CD4-positive, alpha-beta T cell (primary cell): ENCODE data around the gene B3GALT6. TPM values are rescaled to one million over a fixed set of nuclear protein-coding genes. Genes with fewer than 3 reads are reported as not detected.
A peak's percentile ranks its signal among the peaks of the same experiment; 100 is the strongest.

Source experiments
- ATAC-seq: fragments of 200-7000 bp; cut with Tn5 transposase; one replicate; pipeline ENCODE4 v1.10.0; 2022; ENCODE audit warnings: mild to moderate bottlenecking; ENCODE audit not compliant: poor library complexity
- CTCF ChIA-PET: fragments of 350-600 bp; sonication (Branson Sonifier 250); formaldehyde crosslinking; loops from one replicate; lab custom pipeline; 2021; ENCODE audit warnings: antibody characterized with exemption, inconsistent platforms; lab: Charles Lee
- POLR2A ChIA-PET: fragments of 350-600 bp; sonication (Branson Sonifier 250); formaldehyde crosslinking; loops from one replicate; lab custom pipeline; 2021; ENCODE audit warnings: antibody characterized with exemption, inconsistent platforms; lab: Charles Lee
- DNase-seq, 14 experiments: peaks; one replicate each; pipeline ENCODE4 v3.0.0-alpha.2; 2013 to 2020; ENCODE audit warnings: mixed read lengths in 2 of 14
- H3K27ac ChIP-seq, 2 donors: one replicate each; pipeline versions ENCODE4 v1.5.1 to v1.7.0; 2013; ENCODE audit warnings: low read length in 2 of 2, low read depth in 1 of 2, mild to moderate bottlenecking in 1 of 2
- H3K27me3 ChIP-seq, 2 experiments: 1 replicate in 1 of 2; 2 replicates in 1 of 2; pipeline versions ENCODE4 v1.6.1 to v1.7.0; 2013; ENCODE audit warnings: low read length in 2 of 2, control low read depth in 1 of 2, mild to moderate bottlenecking in 1 of 2, moderate library complexity in 1 of 2; ENCODE audit not compliant: insufficient read depth in 2 of 2, control insufficient read depth in 1 of 2
- H3K36me3 ChIP-seq: one replicate; pipeline ENCODE4 v1.6.1; 2013; ENCODE audit warnings: low read length, control low read depth; ENCODE audit not compliant: insufficient read depth
- H3K4me1 ChIP-seq: one replicate; pipeline ENCODE4 v1.6.1; 2013; ENCODE audit warnings: low read length, control low read depth; ENCODE audit not compliant: insufficient read depth
- H3K4me3 ChIP-seq: one replicate; pipeline ENCODE4 v1.5.1; 2013; ENCODE audit warnings: mild to moderate bottlenecking, low read length, moderate library complexity
- H3K9me3 ChIP-seq, 2 experiments: 1 replicate in 1 of 2; 2 replicates in 1 of 2; pipeline versions ENCODE4 v1.6.1 to v1.7.0; 2013; ENCODE audit warnings: low read length in 2 of 2, mild to moderate bottlenecking in 2 of 2, control low read depth in 1 of 2, moderate library complexity in 1 of 2; ENCODE audit not compliant: control insufficient read depth in 1 of 2, insufficient read depth in 1 of 2
- H3K27ac Mint-ChIP-seq: one replicate; pipeline ENCODE4 v1.8.0; 2020; ENCODE audit warnings: mixed read lengths
- H3K27me3 Mint-ChIP-seq: one replicate; pipeline ENCODE4 v1.8.0; 2021; ENCODE audit warnings: mixed read lengths
- H3K36me3 Mint-ChIP-seq: one replicate; pipeline ENCODE4 v1.8.0; 2021; ENCODE audit warnings: low read depth, mixed read lengths
- H3K4me1 Mint-ChIP-seq: one replicate; pipeline ENCODE4 v1.8.0; 2021; ENCODE audit warnings: low read depth, mixed read lengths
- H3K4me3 Mint-ChIP-seq: one replicate; pipeline ENCODE4 v1.8.0; 2020; ENCODE audit warnings: mild to moderate bottlenecking, mixed read lengths
- H3K9me3 Mint-ChIP-seq: one replicate; pipeline ENCODE4 v1.8.0; 2020; ENCODE audit warnings: mixed read lengths
- intact Hi-C, 2 experiments: fragments of 100-400 bp; cut with DNase I in 1 of 2; cut with micrococcal nuclease in 1 of 2; formaldehyde crosslinking; loops; one replicate each; pipeline versions ENCODE4 v1.15.1 to v1.9.0; 2023 to 2025; cut with DNase I, micrococcal nuclease
- total RNA-seq, 174 experiments: library from RNA in 2 of 174; stranded (reverse) in 2 of 174; gene quantifications; one replicate each; pipeline ENCODE4 v1.2.3 and lab custom pipeline; 2021 to 2026
- TF ChIP-seq, protein P1 (sequence below): fragments of 200-600 bp; IDR thresholded peaks from one replicate; pipeline ENCODE4 v1.8.0; 2022; ENCODE audit warnings: antibody characterized with exemption, mild to moderate bottlenecking

The B3GALT6 gene
- total RNA-seq, 2 experiments from 2014 or later, result 4.9 to 5.1 TPM

GRCh38 chr1:1223321-1223720, 8.7 kb upstream of the B3GALT6 start:
- ATAC-seq (no peak), DNase-seq (no peak)
- TF ChIP-seq, protein P1, sequence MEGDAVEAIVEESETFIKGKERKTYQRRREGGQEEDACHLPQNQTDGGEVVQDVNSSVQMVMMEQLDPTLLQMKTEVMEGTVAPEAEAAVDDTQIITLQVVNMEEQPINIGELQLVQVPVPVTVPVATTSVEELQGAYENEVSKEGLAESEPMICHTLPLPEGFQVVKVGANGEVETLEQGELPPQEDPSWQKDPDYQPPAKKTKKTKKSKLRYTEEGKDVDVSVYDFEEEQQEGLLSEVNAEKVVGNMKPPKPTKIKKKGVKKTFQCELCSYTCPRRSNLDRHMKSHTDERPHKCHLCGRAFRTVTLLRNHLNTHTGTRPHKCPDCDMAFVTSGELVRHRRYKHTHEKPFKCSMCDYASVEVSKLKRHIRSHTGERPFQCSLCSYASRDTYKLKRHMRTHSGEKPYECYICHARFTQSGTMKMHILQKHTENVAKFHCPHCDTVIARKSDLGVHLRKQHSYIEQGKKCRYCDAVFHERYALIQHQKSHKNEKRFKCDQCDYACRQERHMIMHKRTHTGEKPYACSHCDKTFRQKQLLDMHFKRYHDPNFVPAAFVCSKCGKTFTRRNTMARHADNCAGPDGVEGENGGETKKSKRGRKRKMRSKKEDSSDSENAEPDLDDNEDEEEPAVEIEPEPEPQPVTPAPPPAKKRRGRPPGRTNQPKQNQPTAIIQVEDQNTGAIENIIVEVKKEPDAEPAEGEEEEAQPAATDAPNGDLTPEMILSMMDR, result no peak
- Histone ChIP-seq H3K27me3 (no peaks in the 10 kb centered on the region), H3K9me3 (no peaks in the 10 kb centered on the region), H3K36me3 (peaks cover 86% of the 10 kb centered on the region), H3K4me1 (peaks cover 43% of the 10 kb centered on the region), H3K4me3 (no peak overlapping the region), H3K27ac (no peak overlapping the region)
- intact Hi-C loops, result no loop called here
- ChIA-PET POLR2A (no interaction called here), CTCF (no interaction called here)
- Mint-ChIP-seq H3K4me3 (peak overlapping the region; percentile 54), H3K27me3 (no peaks in the 10 kb centered on the region), H3K27ac (no peak overlapping the region), H3K4me1 (peaks cover 13% of the 10 kb centered on the region), H3K36me3 (peaks cover 74% of the 10 kb centered on the region), H3K9me3 (no peaks in the 10 kb centered on the region)

- POLR2A ChIA-PET, result no interaction called here
- Mint-ChIP-seq H3K27me3 (no peaks in the 10 kb centered on the region), H3K9me3 (no peaks in the 10 kb centered on the region), H3K36me3 (peaks cover 77% of the 10 kb centered on the region), H3K27ac (no peak overlapping the region), H3K4me1 (peaks cover 13% of the 10 kb centered on the region), H3K4me3 (peak overlapping the region; percentile 25)
- peaks cover 87% of the 10 kb centered on the region for H3K36me3 ChIP-seq
- peaks cover 43% of the 10 kb centered on the region for H3K4me1 ChIP-seq
- DNase-seq (no peak), ATAC-seq (no peak)
- intact Hi-C loops, result no loop called here
- TF ChIP-seq, protein P1, result no peak
- CTCF ChIA-PET, result no interaction called here
- H3K4me3 ChIP-seq, result no peak overlapping the region
- H3K27ac ChIP-seq, result no peak overlapping the region
- H3K9me3 ChIP-seq, result no peaks in the 10 kb centered on the region
- H3K27me3 ChIP-seq, result no peaks in the 10 kb centered on the region
These were observed 8.1 kb upstream of the B3GALT6 start for GRCh38 chr1:1223891-1224290.

- H3K27ac ChIP-seq, result no peak overlapping the region
- Mint-ChIP-seq H3K27ac (no peak overlapping the region), H3K36me3 (peaks cover 74% of the 10 kb centered on the region), H3K27me3 (no peaks in the 10 kb centered on the region), H3K9me3 (no peaks in the 10 kb centered on the region), H3K4me3 (no peak overlapping the region), H3K4me1 (peaks cover 13% of the 10 kb centered on the region)
- no peaks in the 10 kb centered on the region for H3K27me3 ChIP-seq
- DNase-seq (no peak), ATAC-seq (no peak)
- ChIA-PET CTCF (no interaction called here), POLR2A (no interaction called here)
- peaks cover 42% of the 10 kb centered on the region for H3K4me1 ChIP-seq
- intact Hi-C loops, result no loop called here
- H3K4me3 ChIP-seq, result no peak overlapping the region
- peaks cover 79% of the 10 kb centered on the region for H3K36me3 ChIP-seq
- TF ChIP-seq, protein P1, result no peak
- no peaks in the 10 kb centered on the region for H3K9me3 ChIP-seq
These were observed 6.7 kb upstream of the B3GALT6 start for GRCh38 chr1:1225238-1225845.
